ENCODE results near the gene NDUFS8.
"Not testable (repeated sequence)": the region's sequence is repeated elsewhere in the genome, so short reads cannot be mapped to it uniquely, and the experiment has no call there.

Gene NDUFS8

DNA sequence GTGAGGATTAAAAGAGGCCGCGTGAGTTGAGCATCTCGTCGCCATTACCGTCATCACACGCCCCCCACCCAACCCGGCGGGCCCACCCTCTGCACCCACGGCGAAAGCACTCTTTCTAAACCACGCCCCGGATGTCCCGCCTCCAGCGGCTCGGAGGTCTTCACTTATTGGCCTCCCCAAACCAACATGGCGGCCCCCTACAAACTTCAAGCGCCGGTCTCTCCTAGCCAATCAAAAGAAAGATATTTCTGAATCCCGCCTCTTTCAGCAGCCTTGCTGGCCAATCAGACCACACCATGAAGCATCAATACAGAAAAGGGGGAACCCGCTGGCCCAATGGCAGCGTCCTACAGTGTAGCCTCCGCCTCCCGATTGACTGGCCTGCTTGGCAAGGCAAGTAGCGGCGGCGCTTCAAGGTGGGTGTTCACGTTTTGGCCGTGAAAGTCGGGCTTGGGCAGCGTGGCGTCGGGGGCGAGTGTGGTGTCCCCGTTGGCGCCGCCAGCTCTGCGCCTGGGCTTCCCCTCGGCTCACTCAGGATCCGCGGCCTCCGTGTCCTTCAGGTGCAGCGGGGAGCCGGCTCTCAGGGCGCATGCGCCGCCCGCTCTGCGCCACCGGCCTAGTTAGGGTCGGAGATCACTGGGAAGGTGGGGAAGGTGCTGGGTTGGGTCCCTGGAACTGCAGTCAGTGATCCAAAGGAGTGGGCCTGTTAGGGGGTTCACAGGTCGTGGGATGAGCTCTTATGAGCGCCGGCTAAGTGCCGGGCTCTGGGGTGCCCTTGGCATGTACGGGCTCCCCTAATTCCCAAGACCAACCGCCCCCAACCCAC is at the start of gene NDUFS8:
Gene NDUFS8 (plus strand): TSS at position 364 of the 826 bp plus-strand sequence. CDS start 1,471 bp downstream, outside the sequence.
- peak; percentile 98 for DNase-seq

DNA sequence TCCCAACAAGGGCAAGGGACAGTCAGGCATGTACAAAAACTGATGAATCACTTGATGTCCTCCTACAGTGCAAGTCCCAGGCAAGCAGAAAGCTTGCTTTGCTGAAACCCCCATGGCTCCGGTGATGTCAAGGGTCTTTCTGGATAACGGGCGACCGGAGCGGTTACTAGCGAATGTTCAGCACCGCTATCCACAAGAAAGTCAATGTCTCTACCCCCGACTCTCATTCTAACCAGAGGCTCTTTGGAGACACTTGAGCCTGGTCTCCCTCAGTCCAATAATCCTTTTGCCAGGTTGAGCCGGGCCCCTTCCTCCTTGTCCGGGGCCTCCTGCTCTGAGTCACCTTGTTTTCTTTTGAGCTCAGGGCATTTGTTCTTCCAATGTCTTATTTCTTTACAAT is 49.3 kb upstream of the NDUFS8 start:
- not testable (repeated sequence) for DNase-seq

GRCh38 chr11:67982255-67982857 is 48.1 kb upstream of the NDUFS8 start:
- DNase-seq = not testable (repeated sequence)

DNA sequence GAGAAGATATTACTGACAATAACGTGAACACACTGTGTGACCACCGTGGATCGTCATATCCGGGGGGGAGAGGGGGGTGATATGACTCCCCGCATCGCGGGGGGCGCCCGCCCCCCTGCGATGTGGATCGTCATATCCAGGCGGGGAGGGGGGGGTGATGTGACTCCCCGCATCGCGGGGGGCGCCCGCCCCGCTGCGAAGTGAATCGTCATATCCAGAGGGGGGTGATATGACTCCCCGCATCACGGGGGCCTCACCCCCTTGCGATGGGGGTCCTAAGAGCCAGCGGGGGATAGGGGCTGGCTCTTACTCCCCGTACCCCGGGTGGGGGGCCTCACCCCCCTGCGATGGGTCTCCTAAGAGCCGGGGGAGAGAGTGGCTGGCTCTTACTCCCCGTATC is 46.5 kb upstream of the NDUFS8 start:
- no peak for DNase-seq

- not testable (repeated sequence) for DNase-seq
Observed at GRCh38 chr11:67985302-67985701, 45.2 kb upstream of the NDUFS8 start.

GRCh38 chr11:67990546-67991346 is 39.7 kb upstream of the NDUFS8 start:
- DNase-seq = not testable (repeated sequence)

GRCh38 chr11:67991347-67992121 is 38.9 kb upstream of the NDUFS8 start:
- not testable (repeated sequence) for DNase-seq

GRCh38 chr11:67993821-67994220 is 36.7 kb upstream of the NDUFS8 start:
- DNase-seq = peak; percentile 30

DNA sequence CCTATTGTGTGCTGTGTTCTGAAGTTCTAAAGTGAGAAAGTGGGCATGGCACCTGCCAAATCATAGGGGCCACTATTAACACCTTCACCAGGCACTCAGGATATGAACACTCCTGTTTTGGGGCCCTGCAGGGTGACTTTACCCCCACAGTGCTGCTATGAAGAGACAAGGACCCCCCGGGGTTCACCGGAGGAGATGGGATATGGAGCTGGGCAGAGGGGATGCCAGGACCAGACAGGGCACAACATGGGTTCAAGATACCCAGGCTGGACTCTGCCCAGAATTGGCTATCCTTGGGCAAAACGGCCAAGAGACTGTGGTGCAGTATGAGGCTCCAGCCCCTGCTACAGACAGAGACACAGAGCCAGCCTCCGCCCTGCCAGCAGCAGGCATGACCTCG is 36.1 kb upstream of the NDUFS8 start:
- DNase-seq = not testable (repeated sequence)

GRCh38 chr11:67995129-67995528 is 35.4 kb upstream of the NDUFS8 start:
- DNase-seq = not testable (repeated sequence)

DNA sequence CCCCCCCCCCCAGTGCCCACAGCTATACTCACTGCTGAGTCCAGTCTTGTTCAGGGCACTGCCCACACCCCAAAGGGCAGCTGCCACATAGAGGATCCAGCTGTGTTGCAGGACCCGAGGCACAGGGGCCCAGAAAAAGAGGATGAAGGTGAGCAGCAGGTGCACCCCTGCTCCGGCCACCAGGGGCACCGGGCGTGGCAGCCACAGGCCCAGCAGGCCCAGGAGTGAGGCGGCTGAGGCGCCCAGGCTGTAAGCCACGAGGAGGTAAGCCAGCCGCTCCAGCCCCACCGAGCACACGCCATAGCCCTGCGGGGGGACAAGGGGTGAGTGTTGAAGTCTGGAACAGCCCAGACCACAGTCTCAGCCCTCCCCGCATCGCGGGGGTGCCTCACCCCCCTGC is 34.9 kb upstream of the NDUFS8 start:
- not testable (repeated sequence) for DNase-seq

- no peak for DNase-seq
Observed at GRCh38 chr11:67996051-67996450, 34.4 kb upstream of the NDUFS8 start.

DNA sequence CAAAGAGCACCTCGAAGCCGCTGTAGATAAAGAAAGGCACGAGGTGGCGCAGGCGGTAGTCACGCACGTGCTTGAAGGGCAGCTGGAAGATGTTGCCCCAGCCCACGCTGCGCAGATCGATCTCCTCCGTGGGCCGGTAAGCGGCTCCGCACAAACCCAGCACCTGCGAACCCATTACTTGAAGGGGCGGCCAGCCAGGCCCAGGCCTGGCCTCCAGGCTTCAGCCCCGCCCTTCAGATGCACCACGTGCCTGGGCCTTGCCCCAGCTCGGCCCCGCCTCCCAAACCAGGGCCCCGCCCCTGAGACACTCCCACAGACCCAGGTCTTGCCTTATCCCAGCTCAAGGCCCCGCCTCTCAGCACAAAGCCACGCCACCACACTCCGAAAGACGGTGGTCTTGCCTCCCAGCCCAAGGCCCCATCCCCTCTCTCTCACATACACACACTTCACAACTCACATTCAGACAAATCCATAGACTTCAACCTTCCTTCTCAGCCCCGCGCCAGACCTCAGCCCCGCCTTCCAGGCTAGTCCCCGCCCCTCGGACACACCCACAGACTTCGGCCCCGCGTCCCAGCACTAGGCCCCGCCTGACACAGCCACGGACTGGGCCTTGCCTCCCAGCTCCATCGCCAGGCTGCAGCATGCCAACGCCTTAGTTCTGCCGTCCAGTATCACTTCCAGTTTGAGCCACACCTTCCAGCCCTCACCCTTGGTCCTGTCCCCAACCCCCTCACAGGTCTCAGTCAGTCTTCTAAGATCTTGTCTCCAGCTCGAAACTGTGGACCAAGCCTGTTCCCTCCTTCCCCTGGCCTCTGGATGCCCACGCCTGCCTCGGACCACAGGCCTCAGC is 33.6 kb upstream of the NDUFS8 start:
- DNase-seq = peak; percentile 26

- DNase-seq = no peak
Observed at GRCh38 chr11:67997475-67997921, 33.0 kb upstream of the NDUFS8 start.

DNA sequence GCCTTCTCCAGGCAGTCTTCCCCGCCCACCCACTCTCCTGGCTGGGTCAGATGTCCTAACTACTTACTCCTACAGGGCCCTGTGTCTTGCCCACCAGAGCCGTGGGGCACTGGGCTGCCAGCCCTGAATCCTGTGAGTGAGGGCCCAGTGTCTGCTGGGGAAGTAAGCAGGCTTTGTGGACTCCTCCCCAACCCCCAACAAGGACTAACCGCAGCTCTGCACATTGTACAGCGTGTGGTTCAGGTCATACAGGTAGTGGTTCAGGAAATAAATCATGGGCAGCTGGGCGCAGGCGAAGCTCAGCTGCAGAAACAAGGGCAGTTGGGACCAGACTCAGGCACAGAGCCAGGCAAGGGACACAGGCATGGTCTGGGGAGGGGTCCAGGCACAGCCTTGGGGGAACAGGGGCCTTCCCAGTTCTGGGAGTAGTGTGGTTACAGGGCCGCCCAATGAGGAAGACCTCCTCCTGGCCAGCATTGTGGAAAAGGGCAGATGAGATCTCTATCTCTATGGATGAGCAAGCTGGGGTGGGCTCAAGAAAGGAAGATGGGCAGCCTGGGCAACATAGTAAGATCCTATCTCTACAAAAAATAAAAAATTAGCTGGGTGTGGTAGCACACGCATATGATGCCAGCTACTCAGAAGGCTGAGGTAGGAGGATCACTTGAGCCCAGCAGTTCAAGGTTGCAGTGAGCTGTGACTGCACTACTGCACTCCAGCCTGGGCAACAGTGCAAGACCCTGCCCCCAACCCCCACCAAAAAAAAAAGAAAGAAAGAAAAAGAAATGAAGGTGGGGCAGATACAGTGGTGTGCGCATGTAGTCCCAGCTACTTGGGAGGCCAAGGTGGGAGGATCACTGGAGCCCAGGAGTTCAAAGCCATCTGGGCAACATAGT is 32.1 kb upstream of the NDUFS8 start:
- no peak for DNase-seq

DNA sequence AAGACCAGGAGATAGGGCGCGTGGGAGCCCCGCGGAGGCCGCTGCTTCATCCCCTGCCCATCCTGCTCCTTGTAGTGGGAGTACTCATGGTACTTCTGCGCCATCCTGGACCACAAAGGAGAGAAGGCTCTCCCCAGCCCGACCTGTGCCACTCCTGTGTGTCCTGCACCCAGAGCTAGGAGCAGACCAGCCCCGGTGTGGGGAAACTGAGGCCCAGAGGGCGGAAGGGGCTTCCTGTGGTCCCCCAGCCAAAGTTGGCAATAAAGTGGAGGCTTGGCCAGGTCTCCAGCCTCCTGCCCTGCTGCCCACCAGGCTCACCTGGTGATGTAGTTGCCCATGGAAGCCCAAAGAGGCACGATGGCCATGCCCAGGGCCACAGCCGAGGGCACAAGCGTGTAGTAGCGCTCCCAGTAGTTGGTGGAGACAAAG is 31.3 kb upstream of the NDUFS8 start:
- no peak for DNase-seq

- DNase-seq = no peak
Observed at GRCh38 chr11:67999704-68000103, 30.8 kb upstream of the NDUFS8 start.

DNA sequence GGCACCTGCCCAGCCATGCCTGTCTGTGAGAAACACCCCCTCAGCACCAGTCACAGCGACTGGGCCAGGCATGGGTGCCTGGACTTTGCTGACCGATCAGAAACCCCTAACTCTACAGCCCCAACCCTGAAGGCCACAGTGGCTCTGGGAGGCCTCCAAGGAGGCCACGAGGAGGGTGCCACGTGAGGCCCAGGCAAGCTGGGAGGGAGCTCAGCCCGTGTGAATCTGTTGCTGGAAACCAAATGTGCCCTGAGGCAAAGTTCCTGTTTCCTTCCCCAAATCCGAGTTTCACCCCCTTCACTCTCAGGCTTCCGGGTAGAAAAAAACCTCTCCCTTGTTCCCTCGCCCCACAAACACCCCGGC is 27.9 kb upstream of the NDUFS8 start:
- no peak for DNase-seq

- DNase-seq = peak; percentile 42
Observed at GRCh38 chr11:68002938-68003845, 27.3 kb upstream of the NDUFS8 start.
